Effector memory CD8-positive, alpha-beta T cell (primary cell): Measurements from ENCODE around the gene ALG14.

Experiments used
- ATAC-seq: fragments of 150-1000 bp; cut with Tn5 transposase; replicated peaks from 2 replicates; pipeline ENCODE4 v1.10.0; 2021; ENCODE audit warnings: mild to moderate bottlenecking, moderate library complexity
- DNase-seq, 3 experiments: peaks; one replicate each; pipeline ENCODE4 v3.0.0; 2021
- H3K27ac Mint-ChIP-seq, 2 donors: one replicate each; pipeline ENCODE4 v1.8.0; 2022; ENCODE audit warnings: mild to moderate bottlenecking in 2 of 2, mixed read lengths in 2 of 2, moderate library complexity in 2 of 2
- H3K27me3 Mint-ChIP-seq, 2 donors: one replicate each; pipeline ENCODE4 v1.8.0; 2022; ENCODE audit warnings: mixed read lengths in 2 of 2
- H3K36me3 Mint-ChIP-seq: one replicate; pipeline ENCODE4 v1.8.0; 2022; ENCODE audit warnings: mild to moderate bottlenecking, moderate library complexity, mixed read lengths; ENCODE audit not compliant: insufficient read depth
- H3K4me1 Mint-ChIP-seq, 2 donors: one replicate each; pipeline ENCODE4 v1.8.0; 2022; ENCODE audit warnings: low read depth in 2 of 2, mixed read lengths in 2 of 2
- H3K4me3 Mint-ChIP-seq, 2 donors: one replicate each; pipeline ENCODE4 v1.8.0; 2022; ENCODE audit warnings: mild to moderate bottlenecking in 2 of 2, mixed read lengths in 2 of 2, moderate library complexity in 2 of 2
- H3K9me3 Mint-ChIP-seq, 2 donors: one replicate each; pipeline ENCODE4 v1.8.0; 2022; ENCODE audit warnings: mixed read lengths in 2 of 2

ALG14 gene

GRCh38 chr1:94936861-94937620, 135.7 kb downstream of the ALG14 start:
- no peaks in the 10 kb centered on the region for H3K9me3 Mint-ChIP-seq
- H3K27me3 Mint-ChIP-seq = peaks cover 11 to 31% of the 10 kb centered on the region in 2 donors
- H3K4me1 Mint-ChIP-seq = no peaks in the 10 kb centered on the region
- H3K36me3 Mint-ChIP-seq = no peaks in the 10 kb centered on the region
- H3K4me3 Mint-ChIP-seq = no peak overlapping the region
- no peak for ATAC-seq
- H3K27ac Mint-ChIP-seq = no peak overlapping the region
- DNase-seq = no peak

GRCh38 chr1:94935476-94935875, 137.3 kb downstream of the ALG14 start:
- ATAC-seq (no peak), DNase-seq (no peak)
- Mint-ChIP-seq H3K27me3 (peaks cover 11 to 21% of the 10 kb centered on the region in 2 donors), H3K27ac (no peak overlapping the region), H3K4me1 (no peaks in the 10 kb centered on the region), H3K36me3 (no peaks in the 10 kb centered on the region), H3K9me3 (no peaks in the 10 kb centered on the region), H3K4me3 (no peak overlapping the region)

GRCh38 chr1:94935034-94935433, 137.7 kb downstream of the ALG14 start:
- DNase-seq = no peak
- Mint-ChIP-seq H3K4me1 (no peaks in the 10 kb centered on the region), H3K9me3 (no peaks in the 10 kb centered on the region), H3K27ac (no peak overlapping the region), H3K27me3 (peaks cover 11 to 20% of the 10 kb centered on the region in 2 donors), H3K36me3 (no peaks in the 10 kb centered on the region), H3K4me3 (no peak overlapping the region)
- ATAC-seq = no peak

- no peak for ATAC-seq
- H3K9me3 Mint-ChIP-seq = no peaks in the 10 kb centered on the region
- H3K27me3 Mint-ChIP-seq = peaks cover 11 to 22% of the 10 kb centered on the region in 2 donors
- DNase-seq = no peak
- no peaks in the 10 kb centered on the region for H3K4me1 Mint-ChIP-seq
- H3K27ac Mint-ChIP-seq = no peak overlapping the region
- H3K36me3 Mint-ChIP-seq = no peaks in the 10 kb centered on the region
- H3K4me3 Mint-ChIP-seq = no peak overlapping the region
Observed at GRCh38 chr1:94934551-94934950, 138.2 kb downstream of the ALG14 start.

- no peak for ATAC-seq
- no peak for DNase-seq
- Mint-ChIP-seq H3K36me3 (no peaks in the 10 kb centered on the region), H3K27ac (no peak overlapping the region), H3K4me1 (peaks cover 3 to 7% of the 10 kb centered on the region in 2 donors), H3K4me3 (no peak overlapping the region), H3K27me3 (peaks cover 18 to 33% of the 10 kb centered on the region in 2 donors), H3K9me3 (no peaks in the 10 kb centered on the region)
Observed at GRCh38 chr1:94931254-94931841, 141.4 kb downstream of the ALG14 start.

- Mint-ChIP-seq H3K9me3 (no peaks in the 10 kb centered on the region), H3K4me3 (no peak overlapping the region), H3K36me3 (no peaks in the 10 kb centered on the region), H3K27me3 (peaks cover 35 to 40% of the 10 kb centered on the region in 2 donors), H3K27ac (no peak overlapping the region), H3K4me1 (peaks cover 12% of the 10 kb centered on the region in 2 donors)
- DNase-seq (no peak), ATAC-seq (no peak)
Observed at GRCh38 chr1:94929351-94930217, 143.2 kb downstream of the ALG14 start.

GRCh38 chr1:94928293-94928939, 144.3 kb downstream of the ALG14 start:
- ATAC-seq (no peak), DNase-seq (no peak)
- peak overlapping the region in 1 of 2 donors; percentile 19 for H3K27ac Mint-ChIP-seq
- H3K27me3 Mint-ChIP-seq = peaks cover 47 to 51% of the 10 kb centered on the region in 2 donors
- H3K9me3 Mint-ChIP-seq = no peaks in the 10 kb centered on the region
- H3K4me3 Mint-ChIP-seq = peak overlapping the region; percentile 78 to 84
- H3K36me3 Mint-ChIP-seq = no peaks in the 10 kb centered on the region
- H3K4me1 Mint-ChIP-seq = peaks cover 12 to 16% of the 10 kb centered on the region in 2 donors

- H3K27ac Mint-ChIP-seq = peak overlapping the region in 1 of 2 donors; percentile 19
- peaks cover 2% of the 10 kb centered on the region for H3K36me3 Mint-ChIP-seq
- H3K4me3 Mint-ChIP-seq = peak overlapping the region; percentile 78 to 84
- DNase-seq (no peak), ATAC-seq (no peak)
- H3K9me3 Mint-ChIP-seq = no peaks in the 10 kb centered on the region
- peaks cover 55 to 60% of the 10 kb centered on the region in 2 donors for H3K27me3 Mint-ChIP-seq
- H3K4me1 Mint-ChIP-seq = peaks cover 12 to 16% of the 10 kb centered on the region in 2 donors
Observed at GRCh38 chr1:94927405-94928175, 145.2 kb downstream of the ALG14 start.

GRCh38 chr1:94926915-94927404, 145.8 kb downstream of the ALG14 start, which contains the start of gene CNN3:
CNN3 (minus strand) TSS chr1:94927110; CDS start chr1:94926894, 216 bp downstream.
- Mint-ChIP-seq H3K27ac (peak within 1 kb of the TSS in 1 of 2 donors; percentile 19), H3K27me3 (peaks cover 55 to 63% of the 10 kb centered on the region in 2 donors), H3K36me3 (peaks cover 2% of the 10 kb centered on the region), H3K4me1 (peaks cover 12 to 16% of the 10 kb centered on the region in 2 donors), H3K4me3 (peak within 1 kb of the TSS; percentile 78 to 84), H3K9me3 (no peaks in the 10 kb centered on the region)
- ATAC-seq (peak; percentile 84), DNase-seq (peak; percentile 8 to 54 (median 41))

- Mint-ChIP-seq H3K4me3 (peak overlapping the region; percentile 63 to 72), H3K36me3 (peaks cover 2% of the 10 kb centered on the region), H3K27me3 (peaks cover 55 to 69% of the 10 kb centered on the region in 2 donors), H3K4me1 (peaks cover 12 to 16% of the 10 kb centered on the region in 2 donors), H3K27ac (no peak overlapping the region), H3K9me3 (no peaks in the 10 kb centered on the region)
- ATAC-seq (peak; percentile 14), DNase-seq (peak in 1 of 3 experiments; percentile 1)
Observed at GRCh38 chr1:94926126-94926914, 146.4 kb downstream of the ALG14 start.

GRCh38 chr1:94925561-94926125, 147.1 kb downstream of the ALG14 start:
- no peak for DNase-seq

More at GRCh38 chr1:94925561-94926125, 147.1 kb downstream of the ALG14 start:
- Mint-ChIP-seq H3K27me3 (peaks cover 55 to 69% of the 10 kb centered on the region in 2 donors), H3K27ac (no peak overlapping the region), H3K36me3 (peaks cover 2% of the 10 kb centered on the region), H3K4me1 (peaks cover 12 to 16% of the 10 kb centered on the region in 2 donors), H3K4me3 (peak overlapping the region; percentile 63 to 72), H3K9me3 (no peaks in the 10 kb centered on the region)
- no peak for ATAC-seq
